B cell (primary cell): ENCODE data around the gene AHCTF1. TPM values are rescaled to one million over a fixed set of nuclear protein-coding genes. Genes with fewer than 3 reads are reported as not detected.
"Not testable (repeated sequence)": the region's sequence is repeated elsewhere in the genome, so short reads cannot be mapped to it uniquely, and the experiment has no call there.

Experiments used
- ATAC-seq: fragments of 200-7000 bp; cut with Tn5 transposase; one replicate; pipeline ENCODE4 v1.10.0; 2021; ENCODE audit warnings: low read depth, mild to moderate bottlenecking, moderate number of reproducible peaks, moderate library complexity
- CTCF ChIA-PET: fragments of 350-600 bp; sonication (Branson Sonifier 250); formaldehyde crosslinking; loops from one replicate; lab custom pipeline; 2021; ENCODE audit warnings: antibody characterized with exemption, inconsistent platforms; lab: Charles Lee
- POLR2A ChIA-PET: fragments of 350-600 bp; sonication (Branson Sonifier 250); formaldehyde crosslinking; loops from one replicate; lab custom pipeline; 2021; ENCODE audit warnings: antibody characterized with exemption; lab: Charles Lee
- DNase-seq: peaks from one replicate; pipeline ENCODE4 v3.0.0; 2013
- H2AFZ ChIP-seq: 2 replicates; pipeline ENCODE4 v1.6.1; 2012; ENCODE audit warnings: mild to moderate bottlenecking, low read depth, low read length; ENCODE audit not compliant: insufficient read depth, poor library complexity, severe bottlenecking
- H3K27ac ChIP-seq, 2 donors: 1 replicate in 1 of 2; 2 replicates in 1 of 2; pipeline ENCODE4 v1.5.1; 2012 to 2013; ENCODE audit warnings: low read length in 2 of 2, mild to moderate bottlenecking in 2 of 2, moderate library complexity in 1 of 2
- H3K27me3 ChIP-seq, 4 experiments: fragments of 200-600 bp in 1 of 4; sonication (generic) in 1 of 4; replicated peaks in 1 of 4; 1 replicate in 2 of 4; 2 replicates in 2 of 4; pipeline versions ENCODE4 v1.6.1 to v1.7.0; 2013 to 2016; ENCODE audit warnings: low read length in 3 of 4, mild to moderate bottlenecking in 2 of 4, mixed read lengths in 1 of 4, moderate library complexity in 1 of 4; ENCODE audit not compliant: insufficient read depth in 4 of 4, control insufficient read depth in 3 of 4; ENCODE audit errors: control extremely low read depth in 1 of 4
- H3K36me3 ChIP-seq, 2 experiments: replicated peaks in 1 of 2; 1 replicate in 1 of 2; 2 replicates in 1 of 2; pipeline versions ENCODE4 v1.6.1 to v1.7.1; 2013; ENCODE audit warnings: low read length in 1 of 2; ENCODE audit not compliant: insufficient read depth in 2 of 2, control insufficient read depth in 1 of 2; ENCODE audit errors: control extremely low read depth in 1 of 2, extremely low read depth in 1 of 2
- H3K4me1 ChIP-seq, 2 donors: fragments of 200-600 bp in 1 of 2; sonication (generic) in 1 of 2; 1 replicate in 1 of 2; 2 replicates in 1 of 2; pipeline versions ENCODE4 v1.5.1 to v1.6.1; 2013 to 2017; ENCODE audit warnings: low read length in 2 of 2; ENCODE audit not compliant: control insufficient read depth in 2 of 2, insufficient read depth in 2 of 2
- H3K4me2 ChIP-seq: replicated peaks from 2 replicates; pipeline ENCODE3; 2012; ENCODE audit warnings: mild to moderate bottlenecking, low read depth, low read length; ENCODE audit not compliant: poor library complexity, severe bottlenecking
- H3K4me3 ChIP-seq, 5 experiments: fragments of 200-600 bp in 1 of 5; sonication (generic) in 1 of 5; 1 replicate in 3 of 5; 2 replicates in 2 of 5; pipeline versions ENCODE4 v1.5.1 to v1.7.0; 2011 to 2016; ENCODE audit warnings: low read length in 4 of 5, mild to moderate bottlenecking in 4 of 5, low read depth in 2 of 5, control low read depth in 1 of 5, moderate library complexity in 1 of 5; ENCODE audit not compliant: insufficient read depth in 1 of 5; ENCODE audit errors: control extremely low read depth in 1 of 5, extremely low read depth in 1 of 5
- H3K79me2 ChIP-seq: fragments of 200-600 bp; sonication (generic); one replicate; pipeline ENCODE4 v1.6.0; 2016; ENCODE audit warnings: low read length; ENCODE audit not compliant: control insufficient read depth, insufficient read depth
- H3K9ac ChIP-seq: fragments of 200-600 bp; sonication (generic); 2 replicates; pipeline ENCODE4 v1.6.1; 2017; ENCODE audit warnings: mild to moderate bottlenecking, low read length, moderate library complexity
- H3K9me3 ChIP-seq, 3 donors: one replicate each; pipeline versions ENCODE4 v1.6.1 to v1.7.1; 2013; ENCODE audit warnings: low read length in 2 of 3; ENCODE audit not compliant: control insufficient read depth in 2 of 3, insufficient read depth in 1 of 3; ENCODE audit errors: control extremely low read depth in 1 of 3
- H4K20me1 ChIP-seq: 2 replicates; pipeline ENCODE4 v1.6.0; 2012; ENCODE audit warnings: mild to moderate bottlenecking, low read length; ENCODE audit not compliant: insufficient read depth, control insufficient read depth, poor library complexity, severe bottlenecking
- H3K27ac Mint-ChIP-seq: one replicate; pipeline ENCODE4 v1.8.0; 2021; ENCODE audit warnings: mixed read lengths
- H3K27me3 Mint-ChIP-seq: one replicate; pipeline ENCODE4 v1.8.0; 2021; ENCODE audit warnings: mixed read lengths
- H3K4me1 Mint-ChIP-seq: one replicate; pipeline ENCODE4 v1.8.0; 2021; ENCODE audit warnings: mixed read lengths
- H3K4me3 Mint-ChIP-seq: one replicate; pipeline ENCODE4 v1.8.0; 2021; ENCODE audit warnings: mixed read lengths
- H3K9me3 Mint-ChIP-seq: one replicate; pipeline ENCODE4 v1.8.0; 2022; ENCODE audit warnings: mixed read lengths; ENCODE audit not compliant: insufficient read depth
- CTCF ChIP-seq: fragments of 200-600 bp; IDR thresholded peaks from one replicate; pipeline ENCODE4 v1.8.0; 2022; ENCODE audit warnings: antibody characterized with exemption, mild to moderate bottlenecking
- EZH2 ChIP-seq: IDR thresholded peaks from 2 replicates; pipeline ENCODE4 v1.6.1; 2012; ENCODE audit warnings: borderline replicate concordance, low read depth, mild to moderate bottlenecking, moderate library complexity, low read length; ENCODE audit not compliant: insufficient read depth, poor library complexity, severe bottlenecking
- WGBS: methylation state at CpG from one replicate; pipeline ENCODE4 v1.1.5; 2013; ENCODE audit warnings: missing lambda C conversion rate; ENCODE audit not compliant: insufficient coverage; 5-methylcytosine and 5-hydroxymethylcytosine counted together
- intact Hi-C: fragments of 100-400 bp; cut with micrococcal nuclease; formaldehyde crosslinking; loops from one replicate; pipeline ENCODE4 v1.10.0; 2022
- polyA plus RNA-seq: library from polyadenylated mRNA; depleted of rRNA; stranded (reverse); fragments of >200 nt; gene quantifications from 2 replicates; pipeline ENCODE4 v1.2.3, GENCODE V29; 2012
- total RNA-seq, 2 donors: library from RNA; stranded (reverse); fragments of 120-200 nt in 1 of 2; gene quantifications; 1 replicate in 1 of 2; 2 replicates in 1 of 2; pipeline versions ENCODE4 v1.2.3 to v1.2.4, GENCODE V29; 2013 to 2022

AHCTF1 gene
- total and polyA plus RNA-seq, 2 donors (not counting 1 experiment from before 2014, with no cell fraction given) = 8.6 to 34.8 TPM

DNA sequence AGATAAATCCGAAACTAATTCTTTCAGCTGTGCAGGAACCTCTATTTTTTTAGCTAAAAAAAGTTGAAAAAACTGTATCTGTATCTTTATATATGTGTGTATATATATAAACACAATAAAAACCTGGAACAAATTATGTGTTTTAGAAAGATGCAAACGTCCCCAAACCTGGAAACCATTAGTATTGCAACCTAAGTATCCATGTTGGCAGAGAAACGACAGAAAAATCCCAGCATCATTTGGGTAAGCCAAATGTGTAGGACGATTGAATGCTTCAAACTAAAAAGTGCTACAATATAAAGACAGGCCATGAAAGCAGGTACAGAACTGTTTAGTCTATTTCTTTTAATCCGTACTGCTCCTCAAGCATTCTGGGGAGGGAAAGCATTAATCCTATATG lies 87.9 kb downstream of the AHCTF1 start:
- Histone ChIP-seq H3K4me2 (no peak overlapping the region), H3K36me3 (peaks cover 13 to 41% of the 10 kb centered on the region in 2 experiments), H2AFZ (no peak overlapping the region), H3K9ac (no peak overlapping the region), H3K4me3 (no peak overlapping the region), H3K4me1 (no peaks in the 10 kb centered on the region), H3K79me2 (no peaks in the 10 kb centered on the region), H3K27ac (no peak overlapping the region), H4K20me1 (no peaks in the 10 kb centered on the region), H3K9me3 (no peaks in the 10 kb centered on the region), H3K27me3 (no peaks in the 10 kb centered on the region)
- Mint-ChIP-seq H3K9me3 (no peaks in the 10 kb centered on the region), H3K4me3 (no peak overlapping the region), H3K27ac (no peak overlapping the region), H3K27me3 (no peaks in the 10 kb centered on the region), H3K4me1 (no peaks in the 10 kb centered on the region)
- intact Hi-C loops = no loop called here
- TF ChIP-seq CTCF (no peak), EZH2 (no peak)
- WGBS = no CpG with 5 or more reads among the region's 5 CpGs
- ChIA-PET POLR2A (no interaction called here), CTCF (no interaction called here)
- DNase-seq = no peak
- no peak for ATAC-seq

DNA sequence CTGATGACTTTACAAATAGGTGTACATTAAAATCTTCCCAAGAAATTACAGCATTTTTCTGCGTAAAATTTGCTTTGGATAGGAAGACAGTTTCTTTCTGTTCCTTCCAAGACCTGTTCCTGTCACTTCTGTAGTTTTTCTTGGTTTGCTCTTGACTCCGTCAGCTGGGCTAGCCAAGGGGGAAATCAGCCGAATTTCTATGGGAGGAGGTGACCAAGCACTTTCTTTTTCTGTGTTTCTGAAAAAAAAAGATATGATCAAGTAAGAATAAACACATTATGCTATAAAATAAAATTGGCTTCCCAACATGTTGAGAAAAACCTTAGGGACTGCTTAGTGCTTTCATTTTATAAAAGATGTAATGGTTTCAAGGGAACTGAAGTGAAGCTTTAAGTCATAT lies 91.0 kb downstream of the AHCTF1 start:
- ATAC-seq, H3K4me1 Mint-ChIP-seq, H3K9ac ChIP-seq, H3K4me3 Mint-ChIP-seq, H3K9me3 ChIP-seq, H3K27ac Mint-ChIP-seq, H2AFZ ChIP-seq, CTCF ChIA-PET, intact Hi-C loops, POLR2A ChIA-PET, H3K27me3 ChIP-seq, H3K4me1 ChIP-seq, H3K79me2 ChIP-seq, DNase-seq, H3K27ac ChIP-seq, H3K4me3 ChIP-seq, H3K9me3 Mint-ChIP-seq, H3K4me2 ChIP-seq, H4K20me1 ChIP-seq, H3K27me3 Mint-ChIP-seq: not testable (repeated sequence)
- peaks cover 11 to 24% of the 10 kb centered on the region in 2 experiments for H3K36me3 ChIP-seq
- WGBS = 100% methylated on average over 1 of the region's 3 CpGs
